Measurements from ENCODE around the gene FCHO2.

Gene FCHO2

GRCh38 chr5:73116506-73116905 is 160.7 kb downstream of the FCHO2 start:
- no peak for DNase-seq

DNA sequence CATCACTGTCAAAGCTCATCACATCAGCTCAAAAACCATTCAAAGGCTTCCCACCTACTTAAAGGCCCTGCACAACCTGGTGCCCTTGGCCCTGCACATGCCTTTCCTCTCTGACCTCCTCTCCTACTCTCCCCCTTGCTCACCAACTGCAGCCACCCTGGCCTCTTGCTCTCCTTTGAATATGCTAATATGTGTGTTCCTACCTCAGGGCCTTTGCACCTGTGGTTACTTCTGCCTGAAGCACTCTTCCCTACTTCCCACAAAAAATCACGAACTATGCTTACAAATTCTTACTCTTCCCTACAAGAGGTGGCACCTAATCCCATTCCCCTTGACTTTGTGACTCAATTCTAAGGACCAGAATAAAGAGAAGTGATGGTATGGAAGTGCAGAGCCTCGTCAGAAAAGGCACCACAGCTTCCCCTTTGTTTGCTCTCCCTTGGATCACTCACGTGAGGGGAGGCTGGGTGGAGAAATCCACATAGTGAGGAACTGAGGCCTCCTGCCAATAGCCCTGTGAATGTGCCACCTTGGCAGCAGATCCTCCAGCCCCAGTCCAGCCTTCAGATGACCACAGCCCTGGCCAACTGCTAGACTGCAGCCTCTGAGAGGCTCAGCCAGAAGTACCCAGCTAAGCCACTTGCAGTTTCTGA is 161.4 kb downstream of the FCHO2 start:
- no peak for DNase-seq

GRCh38 chr5:73118391-73118973 is 162.6 kb downstream of the FCHO2 start:
- DNase-seq = no peak

GRCh38 chr5:73119451-73120157 is 163.8 kb downstream of the FCHO2 start:
- no peak for DNase-seq

- DNase-seq = no peak
Measured at GRCh38 chr5:73120222-73121118, 164.6 kb downstream of the FCHO2 start, which contains the start of gene TMEM171. Gene TMEM171 (plus strand): TSS chr5:73120575. CDS start chr5:73123374, 2,799 bp downstream.

DNA sequence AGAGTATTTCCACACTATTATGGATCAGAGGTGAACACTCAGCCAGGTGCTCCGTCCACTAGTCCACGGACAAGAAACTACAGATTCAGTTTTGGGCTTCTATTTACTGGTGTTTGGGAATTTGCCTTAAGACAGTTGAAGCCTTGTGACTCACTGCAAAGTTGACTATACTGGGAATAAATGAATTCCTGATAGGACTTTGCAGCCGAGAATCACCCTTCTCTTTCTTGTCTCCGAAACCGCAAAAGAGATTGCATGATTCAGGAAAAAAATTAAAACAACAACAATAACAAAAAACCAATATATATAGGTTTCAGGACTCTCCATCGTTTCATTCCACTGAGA is 165.2 kb downstream of the FCHO2 start:
- DNase-seq = no peak

DNA sequence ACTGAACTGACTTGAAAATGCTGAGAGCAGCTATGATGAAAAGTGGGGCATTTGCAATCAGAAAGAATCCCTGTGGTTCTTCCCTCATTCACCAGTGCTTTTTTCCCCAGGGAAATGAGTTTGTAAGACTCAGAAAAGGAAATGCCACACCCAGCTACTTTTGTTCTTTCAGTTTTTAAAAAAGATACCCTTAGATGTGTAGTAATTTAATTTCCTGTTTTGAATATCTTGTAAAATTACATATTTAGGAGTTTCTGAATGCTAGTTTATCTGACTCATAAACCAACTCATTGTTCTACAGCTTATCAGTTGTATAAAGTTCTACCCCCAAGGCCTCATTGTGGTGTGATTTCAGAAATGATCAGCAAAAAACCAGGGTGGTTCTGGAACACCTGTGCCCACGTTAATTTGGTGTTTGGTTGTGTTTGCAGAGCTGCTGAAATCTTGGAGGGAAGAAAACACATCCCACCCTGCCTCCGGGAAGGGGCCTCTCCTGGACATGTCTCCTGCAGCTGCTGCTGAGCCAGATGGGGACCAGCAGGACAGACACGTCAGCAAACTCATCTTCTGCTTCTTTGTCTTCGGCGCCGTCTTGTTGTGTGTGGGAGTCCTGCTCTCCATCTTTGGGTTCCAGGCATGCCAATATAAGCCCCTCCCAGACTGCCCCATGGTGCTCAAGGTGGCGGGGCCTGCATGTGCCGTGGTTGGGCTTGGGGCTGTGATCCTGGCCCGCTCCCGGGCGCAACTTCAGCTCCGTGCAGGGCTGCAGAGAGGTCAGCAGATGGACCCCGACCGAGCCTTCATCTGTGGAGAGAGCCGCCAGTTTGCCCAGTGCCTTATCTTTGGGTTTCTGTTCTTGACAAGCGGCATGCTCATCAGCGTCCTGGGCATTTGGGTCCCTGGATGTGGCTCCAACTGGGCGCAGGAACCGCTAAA is 167.3 kb downstream of the FCHO2 start:
- no peak for DNase-seq

GRCh38 chr5:73125289-73125688 is 169.4 kb downstream of the FCHO2 start:
- DNase-seq = no peak

- DNase-seq = no peak
Measured at GRCh38 chr5:73126381-73126780, 170.5 kb downstream of the FCHO2 start.

DNA sequence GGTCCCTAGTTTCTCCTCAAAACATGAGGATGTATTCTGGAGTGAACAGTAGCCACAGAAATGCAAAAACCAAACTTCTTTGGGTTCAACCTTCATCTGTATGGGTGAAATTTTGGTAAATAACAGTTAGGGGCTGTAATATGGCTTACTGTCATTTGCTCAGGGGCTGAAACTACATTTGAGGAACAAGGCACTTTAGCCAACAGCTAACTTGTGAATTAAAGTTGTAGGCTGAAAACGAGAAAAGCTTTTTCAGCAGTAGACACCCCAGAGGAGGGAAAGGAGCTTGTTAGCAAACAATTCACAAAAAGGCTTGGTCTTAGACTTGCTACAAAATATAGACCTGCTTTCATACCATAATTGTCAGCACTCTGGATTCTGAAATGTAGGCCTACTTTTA is 171.1 kb downstream of the FCHO2 start:
- no peak for DNase-seq

GRCh38 chr5:73129143-73129542 is 173.3 kb downstream of the FCHO2 start:
- DNase-seq = no peak

- DNase-seq = no peak
Measured at GRCh38 chr5:73130811-73131210, 175.0 kb downstream of the FCHO2 start.

DNA sequence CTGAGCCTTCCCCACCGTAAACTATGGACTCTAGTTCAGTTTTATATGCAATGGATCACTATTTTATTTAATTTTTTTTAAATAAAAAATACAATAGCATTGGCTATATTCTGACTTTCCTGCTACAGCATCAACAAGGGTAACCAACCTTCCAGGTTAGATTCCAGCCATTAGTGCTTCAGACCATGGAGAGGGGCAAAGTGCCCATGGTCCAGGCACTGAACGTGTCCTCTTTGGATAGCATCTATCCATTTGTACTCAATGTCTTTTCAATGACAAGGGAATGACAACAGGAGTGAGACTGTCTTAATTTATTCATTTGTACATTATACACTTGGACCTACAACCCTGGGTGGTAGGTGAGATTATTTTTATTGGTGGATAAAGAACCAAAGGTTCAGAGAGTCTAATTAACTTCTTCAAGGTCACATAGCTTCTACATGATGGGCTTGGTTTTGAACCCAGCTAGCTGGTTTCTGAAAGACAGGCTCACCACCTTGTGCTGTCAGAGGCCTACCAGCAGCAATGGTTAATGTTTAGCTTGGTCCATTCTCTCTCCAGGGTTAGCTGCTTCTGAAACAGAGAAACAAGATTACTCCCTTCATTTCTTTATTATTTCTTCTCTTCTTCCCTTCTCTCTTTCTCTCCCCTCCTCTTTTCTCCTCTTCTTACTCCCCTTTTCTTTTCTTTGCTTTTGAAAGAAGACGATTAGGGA is 176.0 kb downstream of the FCHO2 start:
- no peak for DNase-seq

GRCh38 chr5:73132759-73133158 is 176.9 kb downstream of the FCHO2 start:
- DNase-seq = no peak

DNA sequence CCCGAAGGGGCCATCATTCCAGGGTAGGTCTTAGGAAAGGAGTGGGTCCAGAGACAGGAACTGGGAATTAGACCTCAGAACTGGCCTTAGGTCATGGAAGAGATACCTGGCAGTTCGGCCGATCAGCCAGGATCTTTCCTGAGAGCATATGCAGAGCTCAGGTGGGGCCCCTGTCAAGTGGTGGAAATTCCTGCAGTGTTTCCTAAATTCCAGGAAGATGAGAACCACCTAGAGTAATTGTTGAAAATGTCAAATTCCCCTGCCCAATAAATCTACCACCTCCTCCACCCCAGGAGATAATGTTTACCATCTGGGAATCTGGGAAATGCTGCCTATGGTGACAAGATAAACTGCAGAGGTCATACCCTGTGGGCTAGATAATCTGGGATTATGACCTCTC is 179.2 kb downstream of the FCHO2 start:
- DNase-seq = no peak

DNA sequence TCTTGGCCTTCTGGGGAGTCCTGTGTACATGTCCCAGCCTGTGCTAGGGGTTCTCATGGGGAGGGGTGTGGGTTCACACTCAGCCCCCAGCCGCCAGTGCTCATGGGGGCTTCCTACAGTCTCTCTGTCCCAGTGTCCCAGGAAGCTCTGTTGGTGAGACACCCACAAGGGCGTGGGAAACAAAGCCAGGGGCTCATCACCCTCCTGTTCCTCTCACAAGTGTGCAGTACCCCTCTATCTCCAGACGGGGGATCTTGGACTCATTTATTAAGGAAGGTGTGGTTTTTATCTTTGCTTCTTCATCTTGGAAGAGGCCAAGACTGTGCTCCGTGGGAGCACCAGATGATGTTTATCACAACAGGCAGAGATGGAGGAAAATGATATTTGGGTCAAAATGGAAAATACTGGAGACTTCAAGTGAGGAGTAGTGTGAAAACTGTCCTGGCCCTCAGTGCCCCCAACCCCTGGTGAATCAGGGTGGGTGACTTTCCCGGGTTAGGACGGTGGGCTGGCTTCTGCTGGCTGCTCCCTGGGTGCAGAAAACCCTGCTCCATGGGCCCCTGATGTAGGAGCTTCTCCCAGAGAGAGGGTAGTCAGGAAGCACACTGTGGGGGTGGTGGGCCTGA is 179.7 kb downstream of the FCHO2 start:
- no peak for DNase-seq

DNA sequence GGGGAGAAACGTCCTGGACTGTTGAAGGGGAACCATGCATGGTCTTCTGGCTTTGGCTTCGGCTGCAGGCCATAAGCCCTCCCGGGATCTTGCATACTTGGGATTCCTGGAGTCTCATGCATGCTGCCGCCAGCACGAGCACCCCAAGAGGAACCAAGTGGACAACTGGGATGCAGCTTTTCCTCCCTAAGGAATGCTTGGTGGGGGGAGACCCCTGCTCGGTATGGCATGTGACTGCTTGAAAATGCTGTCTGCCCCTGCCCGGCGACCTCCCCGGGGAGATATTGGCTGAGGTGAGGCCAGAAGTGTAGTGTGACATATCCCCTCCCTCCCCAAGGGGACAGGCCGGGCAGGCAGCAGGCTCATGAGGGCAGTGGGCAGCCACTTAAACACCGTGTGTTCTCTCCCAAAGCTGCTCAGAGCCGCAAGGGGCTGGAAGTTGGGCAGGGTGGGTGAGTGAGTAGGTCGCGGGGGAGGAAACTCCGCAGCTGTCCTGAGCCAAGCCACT is 180.3 kb downstream of the FCHO2 start:
- DNase-seq = no peak

GRCh38 chr5:73137563-73138530 is 182.0 kb downstream of the FCHO2 start:
- DNase-seq = no peak

GRCh38 chr5:73139485-73139884 is 183.6 kb downstream of the FCHO2 start:
- DNase-seq = no peak

Measured in stimulated activated CD4-positive, alpha-beta T cell treated with anti-CD3 and anti-CD28 coated beads, Interleukin-4, amount 100 ng/mL, for 4 hours (primary cell).